Activated naive CD8-positive, alpha-beta T cell treated with anti-CD3 and anti-CD28 coated beads, Interleukin-2, amount 10 ng/mL, durations not matched to agents 7 days and 5 days (primary cell): Measurements from ENCODE around the gene TBL1XR1. TPM values are rescaled to one million over a fixed set of nuclear protein-coding genes. Genes with fewer than 3 reads are reported as not detected.
"Not testable (repeated sequence)": the region's sequence is repeated elsewhere in the genome, so short reads cannot be mapped to it uniquely, and the experiment has no call there.

ENCODE experiments used
- ATAC-seq: fragments of 150-1000 bp; cut with Tn5 transposase; one replicate; pipeline ENCODE4 v1.10.0; 2021; ENCODE audit warnings: low read depth, moderate library complexity
- POLR2A ChIA-PET: fragments of 350-600 bp; sonication (Branson Sonifier 250); formaldehyde crosslinking; loops from one replicate; lab custom pipeline; 2021; ENCODE audit warnings: antibody characterized with exemption; lab: Charles Lee
- DNase-seq: peaks from one replicate; pipeline ENCODE4 v3.0.0; 2021
- H3K27ac Mint-ChIP-seq: one replicate; pipeline ENCODE4 v1.8.0; 2022; ENCODE audit warnings: mild to moderate bottlenecking, mixed read lengths
- H3K27me3 Mint-ChIP-seq: one replicate; pipeline ENCODE4 v1.8.0; 2022; ENCODE audit warnings: mild to moderate bottlenecking, moderate library complexity, mixed read lengths
- H3K36me3 Mint-ChIP-seq: one replicate; pipeline ENCODE4 v1.8.0; 2021; ENCODE audit warnings: mild to moderate bottlenecking, mixed read lengths
- H3K4me1 Mint-ChIP-seq: one replicate; pipeline ENCODE4 v1.8.0; 2021; ENCODE audit warnings: mixed read lengths
- H3K4me3 Mint-ChIP-seq: one replicate; pipeline ENCODE4 v1.8.0; 2022; ENCODE audit warnings: mild to moderate bottlenecking, moderate library complexity, mixed read lengths
- H3K9me3 Mint-ChIP-seq: one replicate; pipeline ENCODE4 v1.8.0; 2021; ENCODE audit warnings: mixed read lengths
- total RNA-seq, 2 experiments: library from RNA; stranded (reverse); gene quantifications; one replicate each; pipeline ENCODE4 v1.2.3, GENCODE V29; 2021

TBL1XR1 gene
- total RNA-seq, 2 experiments from 2014 or later = 176 TPM

DNA sequence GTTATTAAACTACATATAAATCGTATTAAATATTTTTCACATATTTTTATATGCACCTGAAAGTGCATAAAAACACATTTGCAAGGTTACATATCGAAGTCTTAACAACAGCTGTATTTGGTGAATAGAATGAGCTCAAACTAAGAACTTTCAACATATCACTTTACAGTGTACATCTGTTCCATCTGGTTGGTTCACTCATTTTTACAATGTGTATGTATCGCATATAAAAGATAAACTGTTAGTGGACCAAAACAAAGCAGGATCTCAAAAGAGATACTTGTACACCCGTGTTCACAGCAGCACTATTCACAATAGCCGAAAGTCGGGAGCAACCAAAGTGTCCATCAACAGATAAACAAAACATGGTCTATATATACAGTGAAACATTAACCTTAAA, 55.8 kb downstream of the TBL1XR1 start:
- Mint-ChIP-seq H3K27ac (no peak overlapping the region), H3K36me3 (peaks cover 23% of the 10 kb centered on the region), H3K27me3 (no peaks in the 10 kb centered on the region), H3K9me3 (no peaks in the 10 kb centered on the region), H3K4me3 (no peak overlapping the region), H3K4me1 (peaks cover 60% of the 10 kb centered on the region)
- POLR2A ChIA-PET = no interaction called here
- ATAC-seq = no peak
- DNase-seq = no peak

- Mint-ChIP-seq H3K27ac (peak overlapping the region; percentile 76), H3K4me1 (peaks cover 43% of the 10 kb centered on the region), H3K4me3 (peak overlapping the region; percentile 65), H3K36me3 (peaks cover 26% of the 10 kb centered on the region)
- POLR2A ChIA-PET, H3K27me3 Mint-ChIP-seq, DNase-seq, H3K9me3 Mint-ChIP-seq: not testable (repeated sequence)
- peak; percentile 71 for ATAC-seq
Measured at GRCh38 chr3:177139220-177139619, 58.1 kb downstream of the TBL1XR1 start.

- Mint-ChIP-seq H3K36me3 (peaks cover 30% of the 10 kb centered on the region), H3K27ac (peak overlapping the region; percentile 63), H3K27me3 (no peaks in the 10 kb centered on the region), H3K9me3 (peaks cover 2% of the 10 kb centered on the region), H3K4me3 (no peak overlapping the region), H3K4me1 (peaks cover 35% of the 10 kb centered on the region)
- ATAC-seq = no peak
- POLR2A ChIA-PET = no interaction called here
- no peak for DNase-seq
Measured at GRCh38 chr3:177137774-177138705, 59.2 kb downstream of the TBL1XR1 start.

DNA sequence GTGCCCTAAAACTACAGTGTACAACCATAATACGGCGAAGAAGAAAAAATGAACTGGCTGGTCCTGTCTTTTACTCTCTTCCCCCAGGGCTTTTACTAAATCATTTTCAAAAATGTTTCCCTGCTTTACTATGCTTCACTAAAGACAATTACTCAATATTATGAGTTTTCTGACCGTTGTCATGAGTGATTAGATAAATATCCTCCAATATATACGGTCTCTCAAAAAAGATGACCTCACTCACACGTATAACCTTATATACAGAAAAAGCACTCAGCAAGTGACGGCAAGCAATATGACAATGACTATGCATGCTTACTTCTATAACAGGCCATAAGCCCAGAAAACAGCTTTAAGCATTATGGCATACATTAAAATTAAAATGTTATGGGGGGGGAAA, 60.5 kb downstream of the TBL1XR1 start:
- Mint-ChIP-seq H3K4me3 (no peak overlapping the region), H3K27ac (no peak overlapping the region), H3K27me3 (no peaks in the 10 kb centered on the region), H3K36me3 (peaks cover 38% of the 10 kb centered on the region), H3K9me3 (peaks cover 2% of the 10 kb centered on the region), H3K4me1 (peaks cover 41% of the 10 kb centered on the region)
- DNase-seq (no peak), ATAC-seq (no peak)
- POLR2A ChIA-PET = no interaction called here

DNA sequence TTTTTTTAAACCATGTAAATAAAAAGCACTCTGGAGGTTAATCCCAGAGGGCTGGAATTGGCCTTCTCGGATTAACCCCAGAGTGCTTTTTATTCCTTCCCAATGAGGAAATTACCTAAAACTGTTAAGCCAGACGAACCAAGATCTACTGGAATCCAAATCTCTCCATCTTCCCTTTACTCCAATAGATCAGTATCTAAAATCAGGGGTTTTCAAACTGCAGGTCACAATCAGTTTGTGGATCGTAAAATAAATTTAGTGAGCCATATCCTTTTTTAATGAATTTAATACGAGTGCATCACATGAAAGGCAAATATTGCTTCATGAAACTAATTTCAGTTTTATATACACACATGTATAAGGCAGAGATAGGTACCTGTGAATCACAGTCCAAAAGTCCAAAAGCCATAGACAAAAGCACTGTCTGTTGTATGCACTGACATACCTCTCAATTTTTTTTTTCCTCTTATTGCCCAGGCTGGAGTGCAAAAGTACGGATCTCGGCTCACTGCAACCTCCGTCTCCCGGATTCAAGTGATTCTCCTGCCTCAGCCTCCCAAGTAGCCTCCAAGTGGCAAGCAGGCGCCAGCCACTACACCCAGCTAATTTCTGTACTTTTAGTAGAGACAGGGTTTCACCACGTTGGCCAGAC, 61.3 kb downstream of the TBL1XR1 start:
- Mint-ChIP-seq H3K4me1 (peaks cover 38% of the 10 kb centered on the region), H3K36me3 (peaks cover 41% of the 10 kb centered on the region), H3K9me3 (peaks cover 2% of the 10 kb centered on the region), H3K27ac (no peak overlapping the region), H3K4me3 (no peak overlapping the region), H3K27me3 (no peaks in the 10 kb centered on the region)
- ATAC-seq (no peak), DNase-seq (no peak)
- POLR2A ChIA-PET = no interaction called here

- H3K4me3 Mint-ChIP-seq = no peak overlapping the region
Measured at GRCh38 chr3:177134816-177135210, 62.5 kb downstream of the TBL1XR1 start.

GRCh38 chr3:177133860-177134815, 63.1 kb downstream of the TBL1XR1 start:
- H3K36me3 Mint-ChIP-seq = peaks cover 49% of the 10 kb centered on the region
- DNase-seq (no peak), ATAC-seq (no peak)
- peaks cover 32% of the 10 kb centered on the region for H3K4me1 Mint-ChIP-seq
- POLR2A ChIA-PET = no interaction called here
- H3K4me3 Mint-ChIP-seq = no peak overlapping the region
- no peaks in the 10 kb centered on the region for H3K27me3 Mint-ChIP-seq
- H3K27ac Mint-ChIP-seq = no peak overlapping the region
- H3K9me3 Mint-ChIP-seq = peaks cover 2% of the 10 kb centered on the region

More at GRCh38 chr3:177134816-177135210, 62.5 kb downstream of the TBL1XR1 start:
- peaks cover 2% of the 10 kb centered on the region for H3K9me3 Mint-ChIP-seq
- POLR2A ChIA-PET = no interaction called here
- no peaks in the 10 kb centered on the region for H3K27me3 Mint-ChIP-seq
- peaks cover 47% of the 10 kb centered on the region for H3K36me3 Mint-ChIP-seq
- H3K27ac Mint-ChIP-seq = no peak overlapping the region
- H3K4me1 Mint-ChIP-seq = peaks cover 38% of the 10 kb centered on the region
- no peak for ATAC-seq
- no peak for DNase-seq

DNA sequence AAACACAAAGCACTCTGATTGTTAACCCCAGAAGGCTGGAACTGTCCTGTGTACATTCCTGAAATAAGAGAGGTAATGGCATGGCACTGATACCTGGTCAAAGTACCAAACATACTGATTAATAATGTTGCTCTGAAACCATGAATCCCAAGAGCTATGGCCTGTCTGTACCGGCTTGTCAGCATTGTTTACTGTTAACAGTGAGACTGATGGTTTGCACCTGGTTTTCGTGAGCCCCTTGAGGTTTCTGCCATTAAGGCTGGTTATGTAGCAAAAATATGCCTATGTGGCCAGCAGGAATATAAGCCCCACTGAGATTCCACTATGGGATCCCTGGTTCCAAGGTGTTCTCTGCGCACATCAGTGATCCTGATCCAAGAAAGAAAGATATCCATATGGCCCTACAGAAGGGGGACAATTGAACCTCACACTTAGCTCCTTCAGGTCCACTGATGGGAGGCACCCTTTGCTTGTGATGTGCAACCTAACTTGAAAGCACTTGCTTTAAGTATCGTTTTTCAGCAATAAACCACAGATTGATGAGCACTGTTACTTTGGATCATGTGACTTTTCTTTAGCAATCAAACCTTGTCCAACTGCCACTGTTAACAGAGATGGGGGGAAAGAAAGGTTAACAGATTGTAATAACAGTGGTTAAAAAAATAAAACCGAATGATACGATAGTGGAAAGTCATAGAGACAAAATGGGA, 65.2 kb downstream of the TBL1XR1 start:
- H3K9me3 Mint-ChIP-seq = peaks cover 2% of the 10 kb centered on the region
- DNase-seq = no peak
- H3K36me3 Mint-ChIP-seq = peaks cover 50% of the 10 kb centered on the region
- POLR2A ChIA-PET = interaction anchor here (0.5 kb wide), 1 partner anchor 87 kb away, joined by 5 read pairs; no protein-coding TSS in a partner anchor
- H3K27me3 Mint-ChIP-seq = no peaks in the 10 kb centered on the region
- ATAC-seq = no peak
- H3K4me3 Mint-ChIP-seq = no peak overlapping the region
- peaks cover 19% of the 10 kb centered on the region for H3K4me1 Mint-ChIP-seq
- H3K27ac Mint-ChIP-seq = no peak overlapping the region

DNA sequence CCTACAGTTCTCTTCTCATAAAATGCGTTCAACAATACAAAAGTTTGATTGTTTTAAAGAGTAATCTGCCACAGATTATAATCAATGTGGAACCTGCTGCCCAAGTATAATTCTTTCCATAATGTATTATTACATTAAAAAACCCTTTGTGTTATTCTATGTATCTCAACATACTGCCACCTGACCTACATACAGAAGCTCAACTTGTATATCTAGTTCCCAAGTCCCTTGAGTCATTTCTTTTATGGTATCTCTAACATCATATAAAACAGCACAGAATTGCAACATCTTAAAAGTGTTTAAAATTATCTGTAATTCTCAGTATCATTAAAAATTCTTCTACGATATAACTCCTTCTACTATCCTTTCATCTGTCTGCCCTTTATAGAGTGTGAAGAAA, 70.3 kb downstream of the TBL1XR1 start:
- ATAC-seq (no peak), DNase-seq (no peak)
- Mint-ChIP-seq H3K27me3 (no peaks in the 10 kb centered on the region), H3K9me3 (peaks cover 13% of the 10 kb centered on the region), H3K4me3 (no peak overlapping the region), H3K4me1 (peaks cover 23% of the 10 kb centered on the region), H3K36me3 (peaks cover 64% of the 10 kb centered on the region), H3K27ac (no peak overlapping the region)
- POLR2A ChIA-PET = no interaction called here

DNA sequence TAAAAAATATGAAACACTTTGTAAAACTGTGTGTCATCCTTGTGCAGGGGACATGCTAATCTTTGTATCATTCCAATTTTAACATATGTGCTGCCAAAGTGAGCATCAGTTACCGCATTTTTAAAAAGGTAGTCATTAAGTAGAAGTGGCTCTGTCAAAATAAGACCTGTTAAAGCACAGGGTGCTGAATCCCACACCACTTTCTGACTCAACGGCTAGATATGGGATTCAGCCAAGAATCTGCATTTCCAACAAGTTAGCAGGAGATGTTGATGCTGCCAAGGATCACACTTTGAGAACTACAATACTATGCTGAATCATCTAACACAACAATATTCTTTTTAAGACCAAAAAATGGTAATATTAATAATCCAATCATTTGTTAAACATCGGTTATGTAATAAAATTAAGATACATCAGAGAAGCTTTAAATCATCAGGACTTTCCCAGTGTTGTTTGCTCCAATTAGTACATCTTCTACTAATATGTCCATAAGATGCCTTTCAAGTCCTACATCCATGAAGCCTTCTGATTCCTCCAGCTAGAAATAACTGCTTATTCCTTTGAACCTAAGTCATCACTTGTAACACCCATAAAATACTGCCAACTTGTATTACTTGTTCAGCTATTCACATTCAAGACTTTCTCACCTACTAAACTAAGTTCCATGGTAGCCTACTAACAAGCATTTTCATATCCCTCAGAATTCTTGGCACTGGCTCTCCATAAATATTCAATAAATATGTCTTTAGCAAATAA, 71.1 kb downstream of the TBL1XR1 start:
- Mint-ChIP-seq H3K36me3 (peaks cover 65% of the 10 kb centered on the region), H3K9me3 (peaks cover 14% of the 10 kb centered on the region), H3K27me3 (no peaks in the 10 kb centered on the region), H3K27ac (no peak overlapping the region), H3K4me3 (no peak overlapping the region), H3K4me1 (peaks cover 21% of the 10 kb centered on the region)
- ATAC-seq (no peak), DNase-seq (no peak)
- POLR2A ChIA-PET = interaction anchor here (0.6 kb wide), 1 partner anchor 125 kb away, joined by 3 read pairs; no protein-coding TSS in a partner anchor

- peaks cover 14% of the 10 kb centered on the region for H3K9me3 Mint-ChIP-seq
- peaks cover 63% of the 10 kb centered on the region for H3K36me3 Mint-ChIP-seq
- peaks cover 24% of the 10 kb centered on the region for H3K4me1 Mint-ChIP-seq
- DNase-seq = no peak
- POLR2A ChIA-PET = no interaction called here
- no peak overlapping the region for H3K4me3 Mint-ChIP-seq
- no peaks in the 10 kb centered on the region for H3K27me3 Mint-ChIP-seq
- ATAC-seq = no peak
- no peak overlapping the region for H3K27ac Mint-ChIP-seq
Measured at GRCh38 chr3:177124882-177125281, 72.4 kb downstream of the TBL1XR1 start.

- POLR2A ChIA-PET = interaction anchor here (0.5 to 0.6 kb wide), 3 partner anchors 9 to 151 kb away, joined by 3 to 6 read pairs (median 5); no protein-coding TSS in a partner anchor
- no peak for DNase-seq
- Mint-ChIP-seq H3K9me3 (peaks cover 14% of the 10 kb centered on the region), H3K4me1 (peaks cover 29% of the 10 kb centered on the region), H3K27me3 (no peaks in the 10 kb centered on the region), H3K36me3 (peaks cover 67% of the 10 kb centered on the region), H3K4me3 (no peak overlapping the region), H3K27ac (no peak overlapping the region)
- ATAC-seq = no peak
Measured at GRCh38 chr3:177123822-177124221, 73.5 kb downstream of the TBL1XR1 start.
